Gastrocnemius medialis (tissue), 4 donors: ENCODE data around the gene CMIP.

ENCODE experiments used
- POLR2A ChIP-seq, 2 donors: fragments of 450-650 bp; IDR thresholded peaks; one replicate each; pipeline ENCODE4 v1.6.1; 2017; ENCODE audit warnings: antibody characterized with exemption in 2 of 2, mild to moderate bottlenecking in 2 of 2, moderate library complexity in 2 of 2
- TF ChIP-seq, protein P1 (sequence below), 5 experiments: fragments of 450-650 bp in 3 of 5; fragments of 200-600 bp in 2 of 5; sonication (generic) in 2 of 5; IDR thresholded peaks in 4 of 5; conservative IDR thresholded peaks in 1 of 5; 1 replicate in 4 of 5; 2 replicates in 1 of 5; pipeline ENCODE4 v1.5.1; 2016 to 2019; ENCODE audit warnings: antibody characterized with exemption in 5 of 5, mild to moderate bottlenecking in 3 of 5, moderate library complexity in 3 of 5

DNA sequence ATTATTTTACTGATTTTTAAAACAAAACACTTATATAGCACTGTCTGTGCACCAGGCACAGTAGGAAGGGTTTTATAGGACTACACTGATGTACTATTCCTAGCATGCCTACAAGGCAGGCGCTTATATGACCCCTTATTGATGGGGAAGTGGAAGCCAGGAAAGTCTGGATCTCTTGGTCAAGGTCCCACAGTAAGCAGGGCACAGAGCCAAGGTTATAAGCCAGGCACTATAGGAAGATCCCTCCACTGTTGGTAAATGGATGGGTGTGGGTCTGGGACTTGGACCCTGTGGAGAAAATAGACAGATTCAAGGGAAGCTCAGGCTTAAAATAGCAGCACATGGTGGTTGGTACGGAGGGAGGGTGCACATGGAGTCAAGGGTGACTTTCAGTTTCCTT lies 275.4 kb downstream of the CMIP start:
- TF ChIP-seq, protein P1, sequence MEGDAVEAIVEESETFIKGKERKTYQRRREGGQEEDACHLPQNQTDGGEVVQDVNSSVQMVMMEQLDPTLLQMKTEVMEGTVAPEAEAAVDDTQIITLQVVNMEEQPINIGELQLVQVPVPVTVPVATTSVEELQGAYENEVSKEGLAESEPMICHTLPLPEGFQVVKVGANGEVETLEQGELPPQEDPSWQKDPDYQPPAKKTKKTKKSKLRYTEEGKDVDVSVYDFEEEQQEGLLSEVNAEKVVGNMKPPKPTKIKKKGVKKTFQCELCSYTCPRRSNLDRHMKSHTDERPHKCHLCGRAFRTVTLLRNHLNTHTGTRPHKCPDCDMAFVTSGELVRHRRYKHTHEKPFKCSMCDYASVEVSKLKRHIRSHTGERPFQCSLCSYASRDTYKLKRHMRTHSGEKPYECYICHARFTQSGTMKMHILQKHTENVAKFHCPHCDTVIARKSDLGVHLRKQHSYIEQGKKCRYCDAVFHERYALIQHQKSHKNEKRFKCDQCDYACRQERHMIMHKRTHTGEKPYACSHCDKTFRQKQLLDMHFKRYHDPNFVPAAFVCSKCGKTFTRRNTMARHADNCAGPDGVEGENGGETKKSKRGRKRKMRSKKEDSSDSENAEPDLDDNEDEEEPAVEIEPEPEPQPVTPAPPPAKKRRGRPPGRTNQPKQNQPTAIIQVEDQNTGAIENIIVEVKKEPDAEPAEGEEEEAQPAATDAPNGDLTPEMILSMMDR (IDR thresholded peaks at IDR 0.05 in 4 of 5, conservative IDR thresholded peaks at IDR 0.05 in 1 of 5), result no peak
- TF ChIP-seq POLR2A (IDR thresholded peaks at IDR 0.05), result no peak
